ENCODE data around the gene SLC25A11.

Gene SLC25A11

DNA sequence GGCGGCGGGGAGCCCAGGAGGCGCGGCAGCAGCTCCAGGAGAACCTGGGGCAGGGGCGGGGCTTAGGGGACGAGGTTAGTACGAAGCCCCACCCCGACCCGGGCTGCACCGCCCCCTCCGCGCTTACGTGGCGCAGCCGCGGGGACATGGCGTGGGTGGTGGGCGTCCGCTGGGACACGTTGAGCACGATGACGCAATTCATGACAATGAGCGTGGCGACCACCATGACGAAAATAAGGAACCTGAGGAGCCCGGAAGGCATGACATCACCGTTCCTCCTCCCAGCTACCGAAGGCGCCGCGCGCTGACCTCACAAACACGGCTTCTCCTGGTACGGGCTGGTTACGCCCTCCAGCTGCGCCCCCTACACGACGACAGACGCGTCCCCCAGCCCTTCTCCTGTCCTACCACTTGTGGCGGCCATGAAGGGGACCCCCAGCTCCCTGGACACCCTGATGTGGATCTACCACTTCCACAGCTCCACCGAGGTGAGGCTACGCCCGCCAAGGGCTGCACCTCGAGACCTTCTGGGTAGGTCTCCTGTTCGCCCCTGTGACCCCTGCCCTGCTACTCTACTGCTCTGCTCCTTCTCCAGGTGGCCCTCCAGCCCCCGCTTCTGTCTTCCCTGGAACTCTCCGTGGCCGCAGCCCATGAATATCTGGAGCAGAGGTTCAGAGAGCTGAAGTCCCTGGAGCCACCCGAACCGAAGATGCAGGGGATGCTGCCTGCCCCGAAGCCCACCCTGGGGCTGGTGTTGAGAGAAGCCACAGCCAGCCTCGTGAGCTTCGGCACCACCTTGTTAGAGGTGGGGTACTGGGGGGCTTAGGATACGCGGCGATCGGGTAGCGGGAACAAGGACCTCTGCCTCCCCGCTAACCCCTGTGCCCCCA, 40.3 kb downstream of the SLC25A11 start, which contains the start of gene C17orf107:
C17orf107 (plus strand) TSS at position 196 of the 890 bp plus-strand sequence; CDS start at position 423, 227 bp downstream.
- Histone ChIP-seq H3K36me3 (ENCODE audit: control insufficient read depth, insufficient read depth, low read length) (peaks cover 2% of the 10 kb centered on the region), H3K56ac (ENCODE audit: low read length) (no peak within 1 kb of the TSS), H2BK15ac (replicated peaks; ENCODE audit: low read depth) (no peak within 1 kb of the TSS), H3K79me2 (ENCODE audit: control insufficient read depth, insufficient read depth, low read length) (no peaks in the 10 kb centered on the region), H3K27ac (ENCODE audit: low read depth, low read length) (no peak within 1 kb of the TSS), H3K18ac (ENCODE audit: low read length) (no peak within 1 kb of the TSS), H3K79me1 (ENCODE audit: low read length) (no peaks in the 10 kb centered on the region), H3K9ac (ENCODE audit: low read length) (peak within 1 kb of the TSS; percentile 32), H3K27me3 (ENCODE audit: insufficient read depth, low read length, poor library complexity) (no peaks in the 10 kb centered on the region), H3K4me1 (ENCODE audit: control insufficient read depth, low read depth, low read length) (no peaks in the 10 kb centered on the region), H2AK5ac (ENCODE audit: low read length) (no peak within 1 kb of the TSS), H3K4me3 (ENCODE audit: low read length) (no peak within 1 kb of the TSS), H3K4me2 (ENCODE audit: low read length) (peak within 1 kb of the TSS; percentile 56), H3K4ac (ENCODE audit: low read depth, low read length) (no peak within 1 kb of the TSS), H3K23ac (ENCODE audit: low read length) (no peak within 1 kb of the TSS), H2BK120ac (ENCODE audit: low read depth, low read length) (no peak within 1 kb of the TSS), H4K5ac (ENCODE audit: low read length) (no peak within 1 kb of the TSS), H2BK5ac (ENCODE audit: low read length) (no peak within 1 kb of the TSS), H4K8ac (ENCODE audit: low read depth, low read length) (no peak within 1 kb of the TSS)
- DNase-seq = peak; percentile 38
- no CpG with 5 or more reads among the region's 60 CpGs for WGBS (ENCODE audit: extremely low coverage, insufficient coverage, low lambda C conversion rate)

DNA sequence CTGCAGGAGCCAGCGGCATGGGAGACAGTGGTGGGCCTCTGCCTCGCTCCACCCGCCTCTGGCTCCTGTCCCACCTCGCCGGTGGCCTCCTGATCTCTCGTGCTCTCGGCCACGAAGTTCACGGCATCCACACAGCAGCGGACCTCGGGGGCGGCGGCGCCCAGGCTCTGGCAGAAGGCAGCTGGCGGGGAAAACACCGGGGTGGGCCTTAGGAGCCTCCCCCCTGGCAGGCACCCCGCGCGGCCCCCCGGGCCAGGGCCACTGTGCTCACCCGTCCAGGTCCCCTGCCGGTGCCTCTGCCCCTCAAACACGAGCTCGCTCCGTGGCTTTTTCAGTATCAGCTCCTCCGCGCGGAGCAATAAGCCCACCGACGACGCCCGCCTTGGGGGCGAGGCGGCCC, 40.9 kb downstream of the SLC25A11 start:
- H3K4me3 ChIP-seq (ENCODE audit: low read length) = no peak overlapping the region
- no peak for DNase-seq
- no peak overlapping the region for H2BK5ac ChIP-seq (ENCODE audit: low read length)
- no peak overlapping the region for H2AK5ac ChIP-seq (ENCODE audit: low read length)
- no peak overlapping the region for H3K9ac ChIP-seq (ENCODE audit: low read length)
- no peaks in the 10 kb centered on the region for H3K79me2 ChIP-seq (ENCODE audit: control insufficient read depth, insufficient read depth, low read length)
- no peaks in the 10 kb centered on the region for H3K27me3 ChIP-seq (ENCODE audit: insufficient read depth, low read length, poor library complexity)
- H3K36me3 ChIP-seq (ENCODE audit: control insufficient read depth, insufficient read depth, low read length) = peaks cover 2% of the 10 kb centered on the region
- no peaks in the 10 kb centered on the region for H3K4me1 ChIP-seq (ENCODE audit: control insufficient read depth, low read depth, low read length)
- H3K27ac ChIP-seq (ENCODE audit: low read depth, low read length) = no peak overlapping the region
- no CpG with 5 or more reads among the region's 34 CpGs for WGBS (ENCODE audit: extremely low coverage, insufficient coverage, low lambda C conversion rate)
- H3K23ac ChIP-seq (ENCODE audit: low read length) = no peak overlapping the region
- no peak overlapping the region for H3K4ac ChIP-seq (ENCODE audit: low read depth, low read length)
- H4K5ac ChIP-seq (ENCODE audit: low read length) = no peak overlapping the region
- no peak overlapping the region for H2BK120ac ChIP-seq (ENCODE audit: low read depth, low read length)
- no peaks in the 10 kb centered on the region for H3K79me1 ChIP-seq (ENCODE audit: low read length)
- no peak overlapping the region for H3K4me2 ChIP-seq (ENCODE audit: low read length)
- H4K8ac ChIP-seq (ENCODE audit: low read depth, low read length) = no peak overlapping the region
- no peak overlapping the region for H3K18ac ChIP-seq (ENCODE audit: low read length)
- no peak overlapping the region for H2BK15ac ChIP-seq (replicated peaks; ENCODE audit: low read depth)
- H3K56ac ChIP-seq (ENCODE audit: low read length) = no peak overlapping the region

DNA sequence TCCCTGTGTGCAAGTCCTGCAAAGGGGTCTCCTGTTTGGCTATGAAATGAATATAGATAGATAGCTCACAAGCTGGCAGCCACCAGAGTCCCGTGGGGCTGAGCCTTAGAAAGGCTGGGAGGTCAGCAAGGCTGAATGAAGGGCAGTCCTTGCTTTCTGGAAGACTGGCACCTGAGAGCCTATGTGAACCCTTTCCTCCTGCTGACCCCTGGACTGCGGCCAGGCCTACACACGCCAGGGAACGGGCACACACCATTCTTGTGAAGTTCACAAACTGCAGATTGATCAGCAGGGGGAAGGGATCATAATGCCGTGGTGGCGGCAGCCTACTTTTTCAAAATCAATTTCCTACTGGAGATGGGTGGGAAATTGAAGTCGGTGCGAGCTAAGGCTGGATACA, 41.5 kb downstream of the SLC25A11 start:
- Histone ChIP-seq H4K8ac (ENCODE audit: low read depth, low read length) (no peak overlapping the region), H3K79me2 (ENCODE audit: control insufficient read depth, insufficient read depth, low read length) (no peaks in the 10 kb centered on the region), H3K18ac (ENCODE audit: low read length) (no peak overlapping the region), H2AK5ac (ENCODE audit: low read length) (no peak overlapping the region), H3K4me2 (ENCODE audit: low read length) (no peak overlapping the region), H2BK15ac (replicated peaks; ENCODE audit: low read depth) (no peak overlapping the region), H3K27me3 (ENCODE audit: insufficient read depth, low read length, poor library complexity) (no peaks in the 10 kb centered on the region), H3K4me1 (ENCODE audit: control insufficient read depth, low read depth, low read length) (no peaks in the 10 kb centered on the region), H4K5ac (ENCODE audit: low read length) (no peak overlapping the region), H3K56ac (ENCODE audit: low read length) (no peak overlapping the region), H3K79me1 (ENCODE audit: low read length) (no peaks in the 10 kb centered on the region), H2BK5ac (ENCODE audit: low read length) (no peak overlapping the region), H3K4ac (ENCODE audit: low read depth, low read length) (no peak overlapping the region), H3K23ac (ENCODE audit: low read length) (no peak overlapping the region), H3K36me3 (ENCODE audit: control insufficient read depth, insufficient read depth, low read length) (peaks cover 2% of the 10 kb centered on the region), H3K4me3 (ENCODE audit: low read length) (no peak overlapping the region), H3K27ac (ENCODE audit: low read depth, low read length) (no peak overlapping the region), H2BK120ac (ENCODE audit: low read depth, low read length) (no peak overlapping the region), H3K9ac (ENCODE audit: low read length) (no peak overlapping the region)
- no CpG with 5 or more reads among the region's 8 CpGs for WGBS (ENCODE audit: extremely low coverage, insufficient coverage, low lambda C conversion rate)
- DNase-seq = no peak

DNA sequence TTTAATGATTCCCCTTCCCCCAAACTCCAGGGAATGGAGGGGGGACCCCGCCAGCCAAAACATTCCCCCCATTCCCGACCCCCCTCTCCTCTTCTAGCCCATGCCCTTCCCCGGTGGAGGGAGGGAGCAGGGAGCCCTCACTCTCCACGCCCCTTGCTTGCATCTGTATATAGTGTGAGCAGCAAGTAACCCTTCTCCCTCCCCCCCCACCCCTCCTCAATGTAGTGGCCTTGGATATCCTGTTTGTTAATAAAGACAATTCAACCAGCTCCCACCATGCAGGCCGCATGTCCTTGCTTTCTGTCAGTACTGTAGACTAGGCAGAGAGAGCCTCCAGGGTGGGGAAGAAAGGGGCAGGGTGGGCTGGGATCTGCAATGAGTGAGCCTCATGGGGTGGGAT, 42.1 kb downstream of the SLC25A11 start:
- Histone ChIP-seq H3K56ac (ENCODE audit: low read length) (no peak overlapping the region), H3K4me3 (ENCODE audit: low read length) (no peak overlapping the region), H4K5ac (ENCODE audit: low read length) (no peak overlapping the region), H3K18ac (ENCODE audit: low read length) (no peak overlapping the region), H3K4me2 (ENCODE audit: low read length) (no peak overlapping the region), H3K36me3 (ENCODE audit: control insufficient read depth, insufficient read depth, low read length) (peaks cover 2% of the 10 kb centered on the region), H3K79me2 (ENCODE audit: control insufficient read depth, insufficient read depth, low read length) (no peaks in the 10 kb centered on the region), H2BK5ac (ENCODE audit: low read length) (no peak overlapping the region), H3K23ac (ENCODE audit: low read length) (no peak overlapping the region), H3K9ac (ENCODE audit: low read length) (no peak overlapping the region), H2BK120ac (ENCODE audit: low read depth, low read length) (no peak overlapping the region), H3K27ac (ENCODE audit: low read depth, low read length) (no peak overlapping the region), H2BK15ac (replicated peaks; ENCODE audit: low read depth) (no peak overlapping the region), H3K4ac (ENCODE audit: low read depth, low read length) (no peak overlapping the region), H3K4me1 (ENCODE audit: control insufficient read depth, low read depth, low read length) (no peaks in the 10 kb centered on the region), H3K27me3 (ENCODE audit: insufficient read depth, low read length, poor library complexity) (no peaks in the 10 kb centered on the region), H3K79me1 (ENCODE audit: low read length) (no peaks in the 10 kb centered on the region), H2AK5ac (ENCODE audit: low read length) (no peak overlapping the region), H4K8ac (ENCODE audit: low read depth, low read length) (no peak overlapping the region)
- WGBS (ENCODE audit: extremely low coverage, insufficient coverage, low lambda C conversion rate) = no CpG with 5 or more reads among the region's 5 CpGs
- DNase-seq = no peak

DNA sequence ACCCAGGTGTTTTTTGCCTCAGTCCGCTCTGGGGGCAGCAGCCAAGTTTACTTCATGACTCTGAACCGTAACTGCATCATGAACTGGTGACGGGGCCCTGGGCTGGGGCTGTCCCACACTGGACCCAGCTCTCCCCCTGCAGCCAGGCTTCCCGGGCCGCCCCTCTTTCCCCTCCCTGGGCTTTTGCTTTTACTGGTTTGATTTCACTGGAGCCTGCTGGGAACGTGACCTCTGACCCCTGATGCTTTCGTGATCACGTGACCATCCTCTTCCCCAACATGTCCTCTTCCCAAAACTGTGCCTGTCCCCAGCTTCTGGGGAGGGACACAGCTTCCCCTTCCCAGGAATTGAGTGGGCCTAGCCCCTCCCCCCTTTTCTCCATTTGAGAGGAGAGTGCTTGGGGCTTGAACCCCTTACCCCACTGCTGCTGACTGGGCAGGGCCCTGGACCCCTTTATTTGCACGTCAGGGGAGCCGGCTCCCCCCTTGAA, 42.6 kb downstream of the SLC25A11 start:
- no peaks in the 10 kb centered on the region for H3K4me1 ChIP-seq (ENCODE audit: control insufficient read depth, low read depth, low read length)
- H3K79me2 ChIP-seq (ENCODE audit: control insufficient read depth, insufficient read depth, low read length) = no peaks in the 10 kb centered on the region
- DNase-seq = no peak
- H2BK5ac ChIP-seq (ENCODE audit: low read length) = no peak overlapping the region
- no peak overlapping the region for H3K4ac ChIP-seq (ENCODE audit: low read depth, low read length)
- H3K56ac ChIP-seq (ENCODE audit: low read length) = no peak overlapping the region
- no peak overlapping the region for H2BK15ac ChIP-seq (replicated peaks; ENCODE audit: low read depth)
- no peak overlapping the region for H4K8ac ChIP-seq (ENCODE audit: low read depth, low read length)
- H3K4me2 ChIP-seq (ENCODE audit: low read length) = no peak overlapping the region
- no peaks in the 10 kb centered on the region for H3K79me1 ChIP-seq (ENCODE audit: low read length)
- H4K5ac ChIP-seq (ENCODE audit: low read length) = no peak overlapping the region
- no peak overlapping the region for H3K9ac ChIP-seq (ENCODE audit: low read length)
- H3K27me3 ChIP-seq (ENCODE audit: insufficient read depth, low read length, poor library complexity) = no peaks in the 10 kb centered on the region
- H3K23ac ChIP-seq (ENCODE audit: low read length) = no peak overlapping the region
- H2AK5ac ChIP-seq (ENCODE audit: low read length) = no peak overlapping the region
- peaks cover 4% of the 10 kb centered on the region for H3K36me3 ChIP-seq (ENCODE audit: control insufficient read depth, insufficient read depth, low read length)
- WGBS (ENCODE audit: extremely low coverage, insufficient coverage, low lambda C conversion rate) = no CpG with 5 or more reads among the region's 10 CpGs
- H2BK120ac ChIP-seq (ENCODE audit: low read depth, low read length) = no peak overlapping the region
- no peak overlapping the region for H3K4me3 ChIP-seq (ENCODE audit: low read length)
- H3K18ac ChIP-seq (ENCODE audit: low read length) = no peak overlapping the region
- no peak overlapping the region for H3K27ac ChIP-seq (ENCODE audit: low read depth, low read length)

All from mesendoderm (in vitro differentiated cells).